CD4-positive, alpha-beta T cell (primary cell): Measurements from ENCODE around the gene PRDM12. TPM values are rescaled to one million over a fixed set of nuclear protein-coding genes. Genes with fewer than 3 reads are reported as not detected.

Experiments used
- ATAC-seq: fragments of 200-7000 bp; cut with Tn5 transposase; one replicate; pipeline ENCODE4 v1.10.0; 2022; ENCODE audit warnings: mild to moderate bottlenecking; ENCODE audit not compliant: poor library complexity
- CTCF ChIA-PET: fragments of 350-600 bp; sonication (Branson Sonifier 250); formaldehyde crosslinking; loops from one replicate; lab custom pipeline; 2021; ENCODE audit warnings: antibody characterized with exemption, inconsistent platforms; lab: Charles Lee
- POLR2A ChIA-PET: fragments of 350-600 bp; sonication (Branson Sonifier 250); formaldehyde crosslinking; loops from one replicate; lab custom pipeline; 2021; ENCODE audit warnings: antibody characterized with exemption, inconsistent platforms; lab: Charles Lee
- DNase-seq, 14 experiments: peaks; one replicate each; pipeline ENCODE4 v3.0.0-alpha.2; 2013 to 2020; ENCODE audit warnings: mixed read lengths in 2 of 14
- H3K27ac ChIP-seq, 2 donors: one replicate each; pipeline versions ENCODE4 v1.5.1 to v1.7.0; 2013; ENCODE audit warnings: low read length in 2 of 2, low read depth in 1 of 2, mild to moderate bottlenecking in 1 of 2
- H3K27me3 ChIP-seq, 2 experiments: 1 replicate in 1 of 2; 2 replicates in 1 of 2; pipeline versions ENCODE4 v1.6.1 to v1.7.0; 2013; ENCODE audit warnings: low read length in 2 of 2, control low read depth in 1 of 2, mild to moderate bottlenecking in 1 of 2, moderate library complexity in 1 of 2; ENCODE audit not compliant: insufficient read depth in 2 of 2, control insufficient read depth in 1 of 2
- H3K36me3 ChIP-seq: one replicate; pipeline ENCODE4 v1.6.1; 2013; ENCODE audit warnings: low read length, control low read depth; ENCODE audit not compliant: insufficient read depth
- H3K4me1 ChIP-seq: one replicate; pipeline ENCODE4 v1.6.1; 2013; ENCODE audit warnings: low read length, control low read depth; ENCODE audit not compliant: insufficient read depth
- H3K4me3 ChIP-seq: one replicate; pipeline ENCODE4 v1.5.1; 2013; ENCODE audit warnings: mild to moderate bottlenecking, low read length, moderate library complexity
- H3K9me3 ChIP-seq, 2 experiments: 1 replicate in 1 of 2; 2 replicates in 1 of 2; pipeline versions ENCODE4 v1.6.1 to v1.7.0; 2013; ENCODE audit warnings: low read length in 2 of 2, mild to moderate bottlenecking in 2 of 2, control low read depth in 1 of 2, moderate library complexity in 1 of 2; ENCODE audit not compliant: control insufficient read depth in 1 of 2, insufficient read depth in 1 of 2
- H3K27ac Mint-ChIP-seq: one replicate; pipeline ENCODE4 v1.8.0; 2020; ENCODE audit warnings: mixed read lengths
- H3K27me3 Mint-ChIP-seq: one replicate; pipeline ENCODE4 v1.8.0; 2021; ENCODE audit warnings: mixed read lengths
- H3K36me3 Mint-ChIP-seq: one replicate; pipeline ENCODE4 v1.8.0; 2021; ENCODE audit warnings: low read depth, mixed read lengths
- H3K4me1 Mint-ChIP-seq: one replicate; pipeline ENCODE4 v1.8.0; 2021; ENCODE audit warnings: low read depth, mixed read lengths
- H3K4me3 Mint-ChIP-seq: one replicate; pipeline ENCODE4 v1.8.0; 2020; ENCODE audit warnings: mild to moderate bottlenecking, mixed read lengths
- H3K9me3 Mint-ChIP-seq: one replicate; pipeline ENCODE4 v1.8.0; 2020; ENCODE audit warnings: mixed read lengths
- CTCF ChIP-seq: fragments of 200-600 bp; IDR thresholded peaks from one replicate; pipeline ENCODE4 v1.8.0; 2022; ENCODE audit warnings: antibody characterized with exemption, mild to moderate bottlenecking
- intact Hi-C, 2 experiments: fragments of 100-400 bp; cut with DNase I in 1 of 2; cut with micrococcal nuclease in 1 of 2; formaldehyde crosslinking; loops; one replicate each; pipeline versions ENCODE4 v1.15.1 to v1.9.0; 2023 to 2025; cut with DNase I, micrococcal nuclease
- total RNA-seq, 174 experiments: library from RNA in 2 of 174; stranded (reverse) in 2 of 174; gene quantifications; one replicate each; pipeline ENCODE4 v1.2.3 and lab custom pipeline; 2021 to 2026

Gene PRDM12
- total RNA-seq, 2 experiments from 2014 or later = 0.14 TPM; not detected in 1

- intact Hi-C loops = no loop called here
- no peak overlapping the region for H3K27ac Mint-ChIP-seq
- CTCF ChIA-PET = interaction anchor here (1.1 kb wide), 1 partner anchor 14 kb away, joined by 5 read pairs; no protein-coding TSS in a partner anchor
- H3K9me3 Mint-ChIP-seq = no peaks in the 10 kb centered on the region
- Histone ChIP-seq H3K4me1 (no peaks in the 10 kb centered on the region), H3K27ac (no peak overlapping the region), H3K36me3 (no peaks in the 10 kb centered on the region), H3K4me3 (no peak overlapping the region), H3K27me3 (no peaks in the 10 kb centered on the region), H3K9me3 (peaks cover 0 to 7% of the 10 kb centered on the region in 2 experiments)
- no peaks in the 10 kb centered on the region for H3K27me3 Mint-ChIP-seq
- DNase-seq = no peak
- no peak for ATAC-seq
- TF ChIP-seq CTCF = no peak
- no peaks in the 10 kb centered on the region for H3K36me3 Mint-ChIP-seq
- POLR2A ChIA-PET = no interaction called here
- peaks cover 29% of the 10 kb centered on the region for H3K4me1 Mint-ChIP-seq
- no peak overlapping the region for H3K4me3 Mint-ChIP-seq
Measured at GRCh38 chr9:130728721-130729120, 64.3 kb downstream of the PRDM12 start.

GRCh38 chr9:130729145-130729544, 64.8 kb downstream of the PRDM12 start:
- peaks cover 29% of the 10 kb centered on the region for H3K4me1 Mint-ChIP-seq
- no peaks in the 10 kb centered on the region for H3K27me3 ChIP-seq
- no peak overlapping the region for H3K4me3 Mint-ChIP-seq
- H3K4me1 ChIP-seq = no peaks in the 10 kb centered on the region
- H3K36me3 Mint-ChIP-seq = no peaks in the 10 kb centered on the region
- DNase-seq (no peak), ATAC-seq (no peak)
- H3K9me3 ChIP-seq = peaks cover 0 to 7% of the 10 kb centered on the region in 2 experiments
- no peaks in the 10 kb centered on the region for H3K9me3 Mint-ChIP-seq
- intact Hi-C loops = no loop called here
- ChIA-PET CTCF (no interaction called here), POLR2A (no interaction called here)
- H3K4me3 ChIP-seq = no peak overlapping the region
- H3K27me3 Mint-ChIP-seq = no peaks in the 10 kb centered on the region
- no peak overlapping the region for H3K27ac Mint-ChIP-seq
- TF ChIP-seq CTCF = no peak
- H3K36me3 ChIP-seq = no peaks in the 10 kb centered on the region
- no peak overlapping the region for H3K27ac ChIP-seq

GRCh38 chr9:130731355-130731754, 67.0 kb downstream of the PRDM12 start:
- Histone ChIP-seq H3K4me3 (no peak overlapping the region), H3K9me3 (peaks cover 0 to 7% of the 10 kb centered on the region in 2 experiments), H3K27ac (no peak overlapping the region), H3K36me3 (no peaks in the 10 kb centered on the region), H3K27me3 (no peaks in the 10 kb centered on the region), H3K4me1 (no peaks in the 10 kb centered on the region)
- no peak overlapping the region for H3K4me3 Mint-ChIP-seq
- POLR2A ChIA-PET = no interaction called here
- no peaks in the 10 kb centered on the region for H3K27me3 Mint-ChIP-seq
- no peak for TF ChIP-seq CTCF
- no peaks in the 10 kb centered on the region for H3K9me3 Mint-ChIP-seq
- CTCF ChIA-PET = no interaction called here
- ATAC-seq (no peak), DNase-seq (no peak)
- peaks cover 29% of the 10 kb centered on the region for H3K4me1 Mint-ChIP-seq
- intact Hi-C loops = no loop called here
- no peak overlapping the region for H3K27ac Mint-ChIP-seq
- no peaks in the 10 kb centered on the region for H3K36me3 Mint-ChIP-seq
